CD14-positive monocyte (primary cell): ENCODE data around the gene COMT. TPM values are rescaled to one million over a fixed set of nuclear protein-coding genes. Genes with fewer than 3 reads are reported as not detected.

ENCODE experiments used
- DNase-seq, 3 donors: peaks; one replicate each; pipeline ENCODE4 v3.0.0-alpha.2; 2011 to 2022
- H2AFZ ChIP-seq: 2 replicates; pipeline ENCODE4 v1.6.0; 2012; ENCODE audit warnings: mild to moderate bottlenecking, low read depth, low read length, inconsistent platforms; ENCODE audit not compliant: insufficient read depth, poor library complexity, severe bottlenecking
- H3K27ac ChIP-seq, 2 donors: 1 replicate in 1 of 2; 2 replicates in 1 of 2; pipeline ENCODE4 v1.5.1; 2012 to 2013; ENCODE audit warnings: low read length in 2 of 2, control low read depth in 1 of 2, inconsistent platforms in 1 of 2, low read depth in 1 of 2, mild to moderate bottlenecking in 1 of 2
- H3K27me3 ChIP-seq, 2 donors: one replicate each; pipeline versions ENCODE4 v1.6.0 to v1.6.1; 2011 to 2013; ENCODE audit warnings: low read length in 2 of 2; ENCODE audit not compliant: control insufficient read depth in 2 of 2, insufficient read depth in 2 of 2
- H3K36me3 ChIP-seq, 2 donors: replicated peaks in 1 of 2; 1 replicate in 1 of 2; 2 replicates in 1 of 2; pipeline versions ENCODE4 v1.5.1 to v1.6.1; 2012 to 2013; ENCODE audit warnings: low read length in 2 of 2, control low read depth in 1 of 2, inconsistent platforms in 1 of 2, mild to moderate bottlenecking in 1 of 2; ENCODE audit not compliant: insufficient read depth in 2 of 2, control insufficient read depth in 1 of 2
- H3K4me1 ChIP-seq, 2 donors: 1 replicate in 1 of 2; 2 replicates in 1 of 2; pipeline versions ENCODE4 v1.5.1 to v1.6.1; 2012 to 2013; ENCODE audit warnings: low read length in 2 of 2, control low read depth in 1 of 2, inconsistent platforms in 1 of 2, mild to moderate bottlenecking in 1 of 2, moderate library complexity in 1 of 2; ENCODE audit not compliant: insufficient read depth in 2 of 2, control insufficient read depth in 1 of 2
- H3K4me2 ChIP-seq: replicated peaks from 2 replicates; pipeline ENCODE3; 2012; ENCODE audit warnings: low read length, moderate library complexity, mild to moderate bottlenecking; ENCODE audit not compliant: poor library complexity, severe bottlenecking; ENCODE audit errors: extremely low read depth
- H3K4me3 ChIP-seq, 3 experiments: fragments of 200-600 bp in 1 of 3; sonication (generic) in 1 of 3; replicated peaks in 1 of 3; 1 replicate in 2 of 3; 2 replicates in 1 of 3; pipeline ENCODE4 v1.5.1; 2011 to 2013; ENCODE audit warnings: low read length in 3 of 3, mild to moderate bottlenecking in 3 of 3, control low read depth in 2 of 3, low read depth in 2 of 3, inconsistent platforms in 1 of 3, moderate library complexity in 1 of 3
- H3K79me2 ChIP-seq: 2 replicates; pipeline ENCODE4 v1.6.0; 2012; ENCODE audit warnings: mild to moderate bottlenecking, control low read depth, inconsistent platforms, low read length, moderate library complexity; ENCODE audit not compliant: insufficient read depth
- H3K9ac ChIP-seq: 2 replicates; pipeline ENCODE4 v1.6.0; 2017; ENCODE audit warnings: low read length, mild to moderate bottlenecking; ENCODE audit not compliant: insufficient read depth, poor library complexity, severe bottlenecking
- H3K9me3 ChIP-seq, 2 donors: replicated peaks in 1 of 2; 1 replicate in 1 of 2; 2 replicates in 1 of 2; pipeline versions ENCODE4 v1.5.1 to v1.6.1; 2012 to 2013; ENCODE audit warnings: low read length in 2 of 2, control low read depth in 1 of 2; ENCODE audit not compliant: control insufficient read depth in 1 of 2, insufficient read depth in 1 of 2
- H4K20me1 ChIP-seq: 2 replicates; pipeline ENCODE4 v1.6.0; 2012; ENCODE audit warnings: mild to moderate bottlenecking, low read length, control low read depth, moderate library complexity; ENCODE audit not compliant: insufficient read depth
- H3K27ac Mint-ChIP-seq, 7 donors: one replicate each; pipeline ENCODE4 v1.8.0; 2020; ENCODE audit warnings: mild to moderate bottlenecking in 7 of 7, mixed read lengths in 7 of 7, moderate library complexity in 6 of 7, inconsistent platforms in 2 of 7
- H3K27me3 Mint-ChIP-seq, 3 donors: one replicate each; pipeline ENCODE4 v1.8.0; 2021 to 2022; ENCODE audit warnings: low read depth in 3 of 3, mild to moderate bottlenecking in 3 of 3, mixed read lengths in 3 of 3, moderate library complexity in 3 of 3, inconsistent platforms in 1 of 3
- H3K36me3 Mint-ChIP-seq, 2 donors: one replicate each; pipeline ENCODE4 v1.8.0; 2020; ENCODE audit warnings: mixed read lengths in 2 of 2, inconsistent platforms in 1 of 2, mild to moderate bottlenecking in 1 of 2
- H3K4me1 Mint-ChIP-seq: one replicate; pipeline ENCODE4 v1.8.0; 2020; ENCODE audit warnings: mild to moderate bottlenecking, mixed read lengths
- H3K4me3 Mint-ChIP-seq, 2 donors: one replicate each; pipeline ENCODE4 v1.8.0; 2020; ENCODE audit warnings: mild to moderate bottlenecking in 2 of 2, mixed read lengths in 2 of 2, moderate library complexity in 1 of 2
- H3K9me3 Mint-ChIP-seq, 7 donors: one replicate each; pipeline ENCODE4 v1.8.0; 2020 to 2022; ENCODE audit warnings: mixed read lengths in 7 of 7, mild to moderate bottlenecking in 6 of 7, moderate library complexity in 6 of 7, inconsistent platforms in 2 of 7
- WGBS: methylation state at CpG from one replicate; pipeline ENCODE4 v1.1.5; 2013; ENCODE audit warnings: missing lambda C conversion rate; ENCODE audit not compliant: insufficient coverage; 5-methylcytosine and 5-hydroxymethylcytosine counted together
- intact Hi-C, 2 donors: fragments of 100-400 bp; cut with micrococcal nuclease; formaldehyde crosslinking; loops; one replicate each; pipeline versions ENCODE4 v1.15.0 to v1.15.1; 2023
- polyA plus RNA-seq, 3 donors: library from polyadenylated mRNA; depleted of rRNA in 1 of 3; unstranded in 2 of 3; stranded (reverse) in 1 of 3; fragments of 300-500 nt in 2 of 3; fragments of >200 nt in 1 of 3; fragmentation: Illumina TruSeq in 2 of 3; gene quantifications; 1 replicate in 2 of 3; 2 replicates in 1 of 3; pipeline ENCODE4 v1.2.3, GENCODE V29; 2012 to 2021
- TF ChIP-seq, protein P1 (sequence below): fragments of 200-600 bp; IDR thresholded peaks from one replicate; pipeline ENCODE4 v1.8.0; 2022; ENCODE audit warnings: antibody characterized with exemption, mild to moderate bottlenecking

COMT gene
- polyA plus RNA-seq, 3 donors = 314 to 400 (median 329) TPM

DNA sequence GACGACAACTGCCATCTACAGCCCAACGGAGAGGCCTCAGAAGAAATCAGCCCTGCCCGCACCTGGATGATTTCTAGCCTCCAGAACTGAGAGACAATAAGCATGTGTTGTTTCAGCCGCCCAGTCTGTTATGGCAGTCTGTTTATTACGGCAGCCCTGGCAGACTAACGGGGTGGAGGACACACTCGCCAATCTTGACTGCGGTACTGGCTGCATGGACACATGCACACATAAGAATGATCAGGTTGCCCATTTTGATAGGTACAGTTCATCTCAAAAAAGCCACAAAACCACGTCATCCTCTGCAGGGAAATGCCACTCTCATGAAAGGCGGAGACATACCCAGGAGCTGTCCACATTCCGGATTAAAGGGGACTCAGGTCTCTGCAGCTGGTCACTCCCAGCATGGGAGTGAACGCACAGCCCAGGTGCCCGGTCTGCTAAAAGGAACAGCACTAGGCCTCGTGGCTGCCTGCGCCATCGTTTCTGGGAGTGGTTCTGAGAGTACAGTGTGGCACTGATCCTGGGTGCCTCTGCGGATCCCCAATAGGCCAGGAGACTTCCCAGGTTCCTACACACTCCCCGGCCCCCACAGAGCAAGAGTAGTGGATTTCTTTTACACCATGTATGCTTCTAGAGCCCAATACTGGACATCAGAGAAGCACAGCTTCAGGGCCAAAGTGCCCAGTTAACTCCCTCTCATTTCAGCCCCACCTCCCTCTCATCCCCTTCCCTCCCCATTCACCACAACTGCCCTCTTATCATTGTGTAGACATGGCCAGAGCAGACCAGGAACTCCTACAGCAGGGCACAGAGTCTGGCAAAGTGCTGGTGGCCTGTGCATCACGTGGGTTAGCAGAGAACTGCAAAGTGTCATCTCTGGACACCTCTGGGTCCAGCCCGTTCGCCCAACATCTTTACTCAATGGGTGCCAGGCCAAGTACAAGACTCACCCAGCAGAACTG lies 11.7 kb upstream of the COMT start:
- H3K27ac Mint-ChIP-seq = peak overlapping the region in 3 of 7 donors; percentile 43 to 66 (median 52)
- Histone ChIP-seq H3K27ac (no peak overlapping the region), H3K27me3 (no peaks in the 10 kb centered on the region), H2AFZ (no peak overlapping the region), H3K4me1 (peaks cover 31 to 43% of the 10 kb centered on the region in 2 donors), H4K20me1 (no peaks in the 10 kb centered on the region), H3K9ac (no peak overlapping the region), H3K79me2 (peaks cover 7% of the 10 kb centered on the region), H3K36me3 (peaks cover 2 to 20% of the 10 kb centered on the region in 2 donors), H3K4me3 (no peak overlapping the region), H3K9me3 (no peaks in the 10 kb centered on the region), H3K4me2 (no peak overlapping the region)
- no peaks in the 10 kb centered on the region for H3K9me3 Mint-ChIP-seq
- H3K36me3 Mint-ChIP-seq = peaks cover 22 to 27% of the 10 kb centered on the region in 2 donors
- 95% methylated on average over 17 of the region's 21 CpGs for WGBS
- intact Hi-C loops = no loop called here
- H3K27me3 Mint-ChIP-seq = peaks cover 0 to 2% (median 0%) of the 10 kb centered on the region in 3 donors
- H3K4me3 Mint-ChIP-seq = no peak overlapping the region
- DNase-seq = no peak
- H3K4me1 Mint-ChIP-seq = peaks cover 38% of the 10 kb centered on the region
- TF ChIP-seq, protein P1, sequence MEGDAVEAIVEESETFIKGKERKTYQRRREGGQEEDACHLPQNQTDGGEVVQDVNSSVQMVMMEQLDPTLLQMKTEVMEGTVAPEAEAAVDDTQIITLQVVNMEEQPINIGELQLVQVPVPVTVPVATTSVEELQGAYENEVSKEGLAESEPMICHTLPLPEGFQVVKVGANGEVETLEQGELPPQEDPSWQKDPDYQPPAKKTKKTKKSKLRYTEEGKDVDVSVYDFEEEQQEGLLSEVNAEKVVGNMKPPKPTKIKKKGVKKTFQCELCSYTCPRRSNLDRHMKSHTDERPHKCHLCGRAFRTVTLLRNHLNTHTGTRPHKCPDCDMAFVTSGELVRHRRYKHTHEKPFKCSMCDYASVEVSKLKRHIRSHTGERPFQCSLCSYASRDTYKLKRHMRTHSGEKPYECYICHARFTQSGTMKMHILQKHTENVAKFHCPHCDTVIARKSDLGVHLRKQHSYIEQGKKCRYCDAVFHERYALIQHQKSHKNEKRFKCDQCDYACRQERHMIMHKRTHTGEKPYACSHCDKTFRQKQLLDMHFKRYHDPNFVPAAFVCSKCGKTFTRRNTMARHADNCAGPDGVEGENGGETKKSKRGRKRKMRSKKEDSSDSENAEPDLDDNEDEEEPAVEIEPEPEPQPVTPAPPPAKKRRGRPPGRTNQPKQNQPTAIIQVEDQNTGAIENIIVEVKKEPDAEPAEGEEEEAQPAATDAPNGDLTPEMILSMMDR = no peak

GRCh38 chr22:19930551-19931486 lies 10.8 kb upstream of the COMT start:
- peak overlapping the region in 3 of 7 donors; percentile 19 to 52 (median 37) for H3K27ac Mint-ChIP-seq
- Histone ChIP-seq H3K9me3 (peaks cover 3 to 5% of the 10 kb centered on the region in 2 donors), H3K27me3 (no peaks in the 10 kb centered on the region), H3K9ac (no peak overlapping the region), H3K4me2 (no peak overlapping the region), H3K36me3 (peaks cover 0 to 20% of the 10 kb centered on the region in 2 donors), H3K79me2 (peaks cover 7% of the 10 kb centered on the region), H4K20me1 (no peaks in the 10 kb centered on the region), H3K4me1 (peaks cover 31 to 43% of the 10 kb centered on the region in 2 donors), H2AFZ (no peak overlapping the region), H3K4me3 (no peak overlapping the region), H3K27ac (no peak overlapping the region)
- H3K36me3 Mint-ChIP-seq = peaks cover 29 to 31% of the 10 kb centered on the region in 2 donors
- intact Hi-C loops = no loop called here
- H3K4me3 Mint-ChIP-seq = no peak overlapping the region
- peaks cover 38% of the 10 kb centered on the region for H3K4me1 Mint-ChIP-seq
- H3K9me3 Mint-ChIP-seq = peaks cover 4 to 7% (median 6%) of the 10 kb centered on the region in 7 donors
- 95% methylated on average over 10 of the region's 21 CpGs for WGBS
- no peaks in the 10 kb centered on the region for H3K27me3 Mint-ChIP-seq
- no peak for DNase-seq
- TF ChIP-seq, protein P1 = no peak
